HG02943 (cell line): ENCODE data around the gene CCDC91.
"Not testable (repeated sequence)": the region's sequence is repeated elsewhere in the genome, so short reads cannot be mapped to it uniquely, and the experiment has no call there.

Source experiments
- ATAC-seq: cut with Tn5 transposase; IDR thresholded peaks from one replicate; pipeline ENCODE4 v1.9.1; 2021; ENCODE audit warnings: mild to moderate bottlenecking, low read depth, moderate library complexity; ENCODE audit not compliant: unreplicated experiment

The CCDC91 gene

GRCh38 chr12:28226705-28227104 lies 36.4 kb downstream of the CCDC91 start:
- no peak for ATAC-seq

- no peak for ATAC-seq
These were observed 37.0 kb downstream of the CCDC91 start for GRCh38 chr12:28227251-28227650.

- ATAC-seq = no peak
These were observed 41.0 kb downstream of the CCDC91 start for GRCh38 chr12:28231248-28231647.

DNA sequence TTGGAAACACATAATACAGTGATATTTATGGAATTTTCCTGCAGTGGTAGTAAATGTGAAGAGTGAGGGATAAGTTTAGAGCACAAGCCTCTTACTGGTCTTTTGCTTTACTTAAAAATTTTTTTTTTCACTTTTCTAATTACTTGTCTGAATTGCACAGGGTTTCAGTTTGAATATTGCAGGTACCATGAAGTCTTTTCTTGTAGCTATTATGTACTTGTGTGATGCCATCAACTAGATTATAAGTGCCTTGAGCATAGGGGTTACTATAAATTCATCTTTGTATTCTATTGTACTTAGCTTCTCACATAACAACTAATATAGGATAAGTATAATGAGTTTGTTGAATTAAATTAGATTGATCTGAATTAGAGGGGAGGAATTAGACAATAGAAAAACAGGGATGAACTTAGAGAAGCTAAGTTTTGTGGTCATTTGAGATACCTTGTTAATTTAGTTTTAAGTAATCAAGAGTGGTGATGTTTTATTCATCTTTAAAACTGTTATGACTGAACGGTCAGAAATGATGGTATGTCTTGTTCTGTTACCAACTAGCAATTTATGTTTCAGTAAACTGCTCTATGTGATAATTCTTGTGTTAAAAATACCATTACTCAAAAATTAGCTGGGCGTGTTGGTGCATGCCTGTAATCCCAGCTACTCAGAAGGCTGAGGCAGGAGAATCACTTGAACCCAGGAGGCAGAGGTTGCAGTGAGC lies 42.1 kb downstream of the CCDC91 start:
- ATAC-seq = no peak

GRCh38 chr12:28234444-28234843 lies 44.2 kb downstream of the CCDC91 start:
- no peak for ATAC-seq

GRCh38 chr12:28235015-28235414 lies 44.8 kb downstream of the CCDC91 start:
- ATAC-seq = no peak

DNA sequence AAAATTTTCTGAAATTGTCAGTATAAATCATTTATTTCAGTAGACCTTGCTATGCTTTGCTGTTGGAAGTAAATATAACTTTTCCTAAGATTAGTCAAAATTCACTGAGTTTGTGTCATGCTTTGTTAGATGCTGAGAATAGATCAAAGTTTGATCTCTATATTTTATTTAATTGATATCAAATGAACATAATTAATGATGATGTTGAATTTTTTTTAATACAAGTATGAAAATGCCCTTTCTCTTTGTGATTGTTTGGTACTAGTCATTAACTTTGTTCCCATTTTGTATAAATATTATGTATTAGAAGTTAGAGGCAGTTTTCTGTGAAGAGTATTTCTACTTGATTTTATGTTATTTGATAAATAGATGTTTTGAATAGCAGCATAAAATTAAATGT lies 45.7 kb downstream of the CCDC91 start:
- no peak for ATAC-seq

GRCh38 chr12:28237423-28237822 lies 47.2 kb downstream of the CCDC91 start:
- no peak for ATAC-seq

DNA sequence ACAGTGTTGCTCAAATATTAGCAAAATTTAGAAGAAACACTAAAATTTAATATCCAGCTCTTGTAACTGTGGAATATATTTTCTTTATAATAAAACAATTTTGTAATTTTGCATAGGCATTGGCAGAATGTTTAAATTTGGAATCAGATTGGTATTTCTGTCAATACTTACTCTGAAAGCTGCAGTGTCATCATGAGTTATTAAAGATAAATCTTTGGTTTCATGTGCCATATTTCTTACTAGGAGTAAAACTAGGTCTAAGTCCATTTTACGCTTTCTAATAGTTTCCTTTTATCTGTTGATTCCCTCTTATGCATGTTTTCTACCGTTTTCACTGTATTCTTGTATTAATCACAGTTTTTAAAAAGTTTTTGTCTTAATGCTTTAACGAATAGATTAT lies 49.7 kb downstream of the CCDC91 start:
- no peak for ATAC-seq

DNA sequence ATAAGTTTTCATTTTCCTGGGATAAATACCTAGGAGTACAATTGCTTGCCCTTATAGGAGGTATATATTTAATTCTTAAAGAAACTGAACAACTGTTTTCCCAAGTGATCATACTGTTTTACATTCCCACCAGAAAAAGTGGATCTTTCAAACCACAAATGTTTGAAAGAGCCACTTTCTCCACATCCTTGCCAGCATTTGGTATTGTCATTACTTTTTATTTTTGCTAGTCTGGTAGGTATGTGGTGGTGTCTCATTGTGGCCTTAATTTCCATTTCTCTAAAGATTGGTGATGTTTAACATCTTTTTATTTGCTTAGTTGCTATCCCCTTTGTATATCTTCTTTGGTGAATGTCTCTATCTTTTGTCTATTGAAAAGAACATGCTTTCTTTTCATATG lies 50.6 kb downstream of the CCDC91 start:
- ATAC-seq = no peak

- ATAC-seq = no peak
These were observed 51.9 kb downstream of the CCDC91 start for GRCh38 chr12:28242129-28242495.

- no peak for ATAC-seq
These were observed 52.4 kb downstream of the CCDC91 start for GRCh38 chr12:28242496-28243309.

GRCh38 chr12:28243310-28243633 lies 53.0 kb downstream of the CCDC91 start:
- no peak for ATAC-seq

DNA sequence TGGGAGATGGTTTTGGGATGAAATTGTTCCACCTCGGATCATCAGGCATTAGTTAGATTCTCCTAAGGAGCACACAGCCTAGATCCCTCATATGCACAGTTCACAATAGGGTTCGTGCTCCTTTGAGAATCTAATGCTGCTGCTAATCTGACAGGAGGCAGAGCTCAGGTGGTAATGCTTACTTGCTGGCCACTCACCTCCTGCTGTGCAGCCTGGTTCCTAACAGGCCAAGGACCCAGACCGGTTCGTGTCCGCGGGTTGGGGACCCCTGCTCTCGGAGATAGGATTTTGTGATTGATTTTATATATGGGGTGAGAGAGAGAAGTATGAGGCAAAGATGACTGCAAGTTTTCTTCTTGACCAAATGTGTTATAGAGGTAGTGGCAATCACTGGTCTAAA lies 57.5 kb downstream of the CCDC91 start:
- ATAC-seq = no peak

DNA sequence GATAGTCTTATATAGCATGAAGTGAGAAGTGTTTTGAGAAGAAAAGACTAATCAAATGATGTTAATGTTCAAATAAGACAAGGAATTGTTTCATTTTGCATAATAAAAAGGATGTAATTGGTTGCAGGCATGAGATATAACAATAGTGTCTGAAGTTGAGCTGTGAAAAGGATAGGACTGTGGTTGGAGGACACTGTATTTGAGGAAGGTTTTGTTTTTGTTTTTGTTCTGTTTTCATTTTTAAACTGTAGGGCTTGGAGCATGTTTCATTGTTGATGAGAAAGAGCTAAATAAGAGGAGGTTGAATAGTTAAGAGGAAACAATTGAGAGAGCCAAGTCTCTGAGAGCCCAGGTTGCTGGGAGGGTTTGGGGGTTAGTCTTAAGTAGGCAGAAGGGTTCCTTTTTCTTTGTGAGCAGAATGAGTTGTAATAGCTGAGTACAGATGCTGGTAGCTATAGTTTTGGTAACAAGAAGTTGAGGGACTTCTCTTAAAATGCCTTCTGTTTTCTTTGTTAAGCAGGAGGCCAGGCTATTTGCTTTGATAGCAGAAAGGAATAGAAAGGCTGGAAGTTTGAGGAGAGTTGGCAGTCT lies 58.4 kb downstream of the CCDC91 start:
- no peak for ATAC-seq

DNA sequence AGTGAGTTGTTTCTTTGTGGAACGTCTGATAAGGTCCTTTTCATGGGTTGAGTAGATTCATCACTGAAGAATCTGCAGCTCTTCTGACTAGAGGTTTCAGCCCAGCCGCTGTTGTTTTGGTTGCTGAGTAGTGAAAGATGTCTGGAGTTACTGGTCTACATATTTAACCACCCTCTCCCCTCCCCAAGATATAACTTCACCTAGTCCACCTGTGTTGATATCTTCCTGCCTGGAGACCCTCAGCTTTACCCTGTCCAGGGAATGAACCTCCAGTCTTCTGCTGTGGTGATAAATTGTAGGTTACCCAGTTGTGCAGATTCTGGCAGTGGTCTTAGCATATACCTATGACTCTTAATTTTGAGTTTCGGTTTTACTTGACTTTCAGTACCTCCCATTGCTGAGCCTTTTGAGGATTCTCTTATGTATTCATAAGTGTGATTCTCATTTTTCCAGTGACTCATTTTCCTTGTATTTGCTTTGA lies 62.9 kb downstream of the CCDC91 start:
- ATAC-seq = peak; percentile 94

- ATAC-seq = no peak
These were observed 67.2 kb downstream of the CCDC91 start for GRCh38 chr12:28257411-28257810.

- ATAC-seq = no peak
These were observed 68.7 kb downstream of the CCDC91 start for GRCh38 chr12:28258998-28259397.

- ATAC-seq = no peak
These were observed 75.3 kb downstream of the CCDC91 start for GRCh38 chr12:28265435-28266042.

- ATAC-seq = not testable (repeated sequence)
These were observed 77.8 kb downstream of the CCDC91 start for GRCh38 chr12:28267920-28268607.
